Spleen (tissue), 11 donors: Measurements from ENCODE around the gene MAG. TPM values are rescaled to one million over a fixed set of nuclear protein-coding genes. Genes with fewer than 3 reads are reported as not detected.

Source experiments
- DNase-seq: peaks from one replicate; pipeline ENCODE4 v3.0.0-alpha.2; 2020
- H3K27ac ChIP-seq, 8 donors: fragments of 200-600 bp; sonication (generic) in 7 of 8; 1 replicate in 4 of 8; 2 replicates in 4 of 8; pipeline versions ENCODE4 v1.5.0 to v1.8.0; 2016 to 2021; ENCODE audit warnings: inconsistent platforms in 4 of 8, mild to moderate bottlenecking in 4 of 8, moderate library complexity in 1 of 8
- H3K27me3 ChIP-seq, 7 donors: fragments of 200-600 bp; sonication (generic) in 6 of 7; replicated peaks in 1 of 7; 1 replicate in 4 of 7; 2 replicates in 3 of 7; pipeline versions ENCODE4 v1.5.0 to v1.8.0; 2016 to 2021; ENCODE audit warnings: inconsistent platforms in 3 of 7, mild to moderate bottlenecking in 1 of 7
- H3K36me3 ChIP-seq, 6 donors: fragments of 200-600 bp; sonication (generic) in 5 of 6; 1 replicate in 4 of 6; 2 replicates in 2 of 6; pipeline versions ENCODE4 v1.5.0 to v1.8.0; 2016 to 2021; ENCODE audit warnings: inconsistent platforms in 2 of 6
- H3K4me1 ChIP-seq, 6 donors: fragments of 200-600 bp; sonication (generic) in 5 of 6; 1 replicate in 3 of 6; 2 replicates in 3 of 6; pipeline versions ENCODE4 v1.5.0 to v1.8.0; 2016 to 2021; ENCODE audit warnings: inconsistent platforms in 3 of 6
- H3K4me3 ChIP-seq, 8 donors: fragments of 200-600 bp; sonication (generic) in 7 of 8; 1 replicate in 4 of 8; 2 replicates in 4 of 8; pipeline versions ENCODE4 v1.5.0 to v1.8.0; 2016 to 2021; ENCODE audit warnings: inconsistent platforms in 4 of 8, mild to moderate bottlenecking in 4 of 8, moderate library complexity in 2 of 8
- H3K9me3 ChIP-seq, 8 donors: fragments of 200-600 bp; sonication (generic) in 7 of 8; 1 replicate in 4 of 8; 2 replicates in 4 of 8; pipeline versions ENCODE4 v1.5.0 to v1.8.0; 2016 to 2021; ENCODE audit warnings: inconsistent platforms in 4 of 8
- POLR2A ChIP-seq, 3 donors: fragments of 450-650 bp; IDR thresholded peaks; one replicate each; pipeline ENCODE4 v1.5.1; 2017; ENCODE audit warnings: antibody characterized with exemption in 3 of 3, mild to moderate bottlenecking in 1 of 3
- POLR2AphosphoS5 ChIP-seq, 3 donors: sonication (generic); formaldehyde crosslinking; IDR thresholded peaks; one replicate each; pipeline ENCODE4 v1.5.1; 2017; ENCODE audit warnings: antibody characterized with exemption in 3 of 3
- WGBS, 5 donors: extraction: QIAGEN DNeasy Blood & Tissue Kit in 3 of 5; methylation state at CpG; one replicate each; pipeline versions ENCODE4 v1.1.5 to v1.1.7; 2013 to 2018; 5-methylcytosine and 5-hydroxymethylcytosine counted together
- intact Hi-C: fragments of 100-400 bp; cut with DNase I; formaldehyde crosslinking; loops from one replicate; pipeline ENCODE4 v1.15.0; 2023; ENCODE audit warnings: low total_unique reads
- polyA plus RNA-seq, 3 donors: library from polyadenylated mRNA; stranded (reverse); fragments of 200-250 nt; gene quantifications; one replicate each; pipeline ENCODE4 v1.2.1, GENCODE V29; 2013
- total RNA-seq, 7 donors: library from RNA; depleted of rRNA in 3 of 7; stranded (reverse); fragments of >200 nt in 3 of 7; fragmentation: NEBNext Ultra II Directional in 4 of 7; extraction: Animal tissue kit (Norgen Biotek cat#: 25700) in 4 of 7; gene quantifications; one replicate each; pipeline versions ENCODE4 v1.1.0 to v1.2.1, GENCODE V29; 2016 to 2021
- TF ChIP-seq, protein P1 (sequence below), 11 experiments: fragments of 200-600 bp in 7 of 11; fragments of 450-650 bp in 4 of 11; sonication (generic) in 4 of 11; IDR thresholded peaks in 8 of 11; conservative IDR thresholded peaks in 3 of 11; 1 replicate in 7 of 11; 2 replicates in 4 of 11; pipeline versions ENCODE4 v1.4.0 to v1.8.0; 2016 to 2021; ENCODE audit warnings: antibody characterized with exemption in 11 of 11, inconsistent platforms in 4 of 11, mild to moderate bottlenecking in 1 of 11
- donor health status: healthy with polysubstance abuse.
- donor health status: DM: no; HTN: no; CAD: no; lungs with moderate emphysema.
- donor health status: DM: no; HTN: no; CAD: no.
- donor health status: Bipolar disorder and iron deficiency.
- donor health status: healthy.
- donor health status: DM: no; HTN: no; CAD: no.
- donor health status: DM: yes; HTN: yes; CAD: no.

MAG gene
- total and polyA plus RNA-seq, 10 donors, result 0.07 to 55.2 (median 0.38) TPM; not detected in 2

DNA sequence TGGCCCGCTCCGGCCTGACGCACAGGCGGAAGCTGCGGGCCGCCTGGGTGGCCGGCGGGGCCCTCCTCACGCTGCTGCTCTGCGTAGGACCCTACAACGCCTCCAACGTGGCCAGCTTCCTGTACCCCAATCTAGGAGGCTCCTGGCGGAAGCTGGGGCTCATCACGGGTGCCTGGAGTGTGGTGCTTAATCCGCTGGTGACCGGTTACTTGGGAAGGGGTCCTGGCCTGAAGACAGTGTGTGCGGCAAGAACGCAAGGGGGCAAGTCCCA is 60.2 kb downstream of the MAG start:
- no peak for TF ChIP-seq POLR2A (IDR thresholded peaks at IDR 0.05)
- 84 to 91% (median 85%) methylated on average over 12 to 18 of the region's 18 CpGs for WGBS, 5 donors
- no peak for DNase-seq
- Histone ChIP-seq H3K4me1 (peaks cover 14 to 61% (median 34%) of the 10 kb centered on the region in 6 donors), H3K36me3 (no peaks in the 10 kb centered on the region), H3K9me3 (no peaks in the 10 kb centered on the region), H3K27ac (no peak overlapping the region), H3K4me3 (no peak overlapping the region), H3K27me3 (peaks cover 0 to 17% (median 0%) of the 10 kb centered on the region in 7 donors)
- intact Hi-C loops, result loop anchor here (2.0 to 10.0 kb wide), 2 partner anchors 117 to 143 kb away; partner anchors contain the start of gene KRTDAP

DNA sequence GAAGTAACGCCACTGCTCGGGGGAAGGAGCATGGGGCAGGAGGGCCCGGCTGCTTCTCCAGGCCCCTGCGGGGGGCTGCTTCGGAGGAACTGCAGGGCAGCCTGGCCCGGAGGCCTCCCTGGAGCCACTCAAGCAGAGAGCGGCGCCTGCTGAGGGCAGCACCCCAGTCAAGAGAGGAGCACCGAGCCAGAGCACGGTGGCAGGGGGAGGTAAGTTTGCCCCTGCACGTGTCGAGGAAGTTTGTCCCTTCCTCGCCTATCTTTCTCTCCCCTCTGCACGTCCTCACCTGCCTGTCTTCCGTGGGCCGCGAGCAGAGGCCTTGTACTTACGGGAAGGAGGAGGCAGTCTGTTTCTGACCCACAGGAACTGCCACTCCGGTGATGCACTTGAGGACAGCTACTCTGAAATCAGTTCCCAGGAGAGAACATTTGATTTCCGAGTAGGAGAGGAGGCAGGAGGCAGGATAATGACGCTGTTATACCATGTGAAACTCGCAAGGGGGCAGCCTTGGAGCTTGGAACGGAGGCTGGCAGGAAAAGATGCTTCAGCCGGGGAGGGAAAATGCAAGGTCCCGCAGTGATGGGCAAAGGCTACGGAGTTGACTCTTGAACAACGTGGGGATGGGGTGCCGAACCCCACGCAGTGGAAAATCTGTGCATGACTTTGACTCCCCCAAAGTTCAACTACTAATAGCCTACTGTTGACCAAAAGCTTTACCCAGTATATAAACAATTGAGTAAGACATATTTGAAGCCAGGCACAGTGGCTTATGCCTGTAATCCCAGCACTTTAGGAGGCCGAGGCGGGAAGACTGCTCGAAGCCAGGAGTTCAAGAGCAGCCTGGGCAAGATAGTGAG is 60.7 kb downstream of the MAG start:
- DNase-seq, result peak; percentile 90
- no peak overlapping the region for H3K4me3 ChIP-seq
- TF ChIP-seq, protein P1, sequence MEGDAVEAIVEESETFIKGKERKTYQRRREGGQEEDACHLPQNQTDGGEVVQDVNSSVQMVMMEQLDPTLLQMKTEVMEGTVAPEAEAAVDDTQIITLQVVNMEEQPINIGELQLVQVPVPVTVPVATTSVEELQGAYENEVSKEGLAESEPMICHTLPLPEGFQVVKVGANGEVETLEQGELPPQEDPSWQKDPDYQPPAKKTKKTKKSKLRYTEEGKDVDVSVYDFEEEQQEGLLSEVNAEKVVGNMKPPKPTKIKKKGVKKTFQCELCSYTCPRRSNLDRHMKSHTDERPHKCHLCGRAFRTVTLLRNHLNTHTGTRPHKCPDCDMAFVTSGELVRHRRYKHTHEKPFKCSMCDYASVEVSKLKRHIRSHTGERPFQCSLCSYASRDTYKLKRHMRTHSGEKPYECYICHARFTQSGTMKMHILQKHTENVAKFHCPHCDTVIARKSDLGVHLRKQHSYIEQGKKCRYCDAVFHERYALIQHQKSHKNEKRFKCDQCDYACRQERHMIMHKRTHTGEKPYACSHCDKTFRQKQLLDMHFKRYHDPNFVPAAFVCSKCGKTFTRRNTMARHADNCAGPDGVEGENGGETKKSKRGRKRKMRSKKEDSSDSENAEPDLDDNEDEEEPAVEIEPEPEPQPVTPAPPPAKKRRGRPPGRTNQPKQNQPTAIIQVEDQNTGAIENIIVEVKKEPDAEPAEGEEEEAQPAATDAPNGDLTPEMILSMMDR (IDR thresholded peaks at IDR 0.05 in 8 of 11, conservative IDR thresholded peaks at IDR 0.05 in 3 of 11), result peak; percentile 74 to 97 (median 91)
- TF ChIP-seq POLR2A (IDR thresholded peaks at IDR 0.05), result no peak
- peak in 1 of 3 donors; percentile 7 for TF ChIP-seq POLR2AphosphoS5 (IDR thresholded peaks at IDR 0.05)
- peak overlapping the region in 2 of 8 donors; percentile 14 to 59 for H3K27ac ChIP-seq
- peaks cover 10 to 60% (median 29%) of the 10 kb centered on the region in 6 donors for H3K4me1 ChIP-seq
- no peaks in the 10 kb centered on the region for H3K36me3 ChIP-seq
- intact Hi-C loops, result loop anchor here (2.0 to 10.0 kb wide), 2 partner anchors 116 to 142 kb away; partner anchors contain the start of gene KRTDAP
- WGBS, 5 donors, result 30 to 37% (median 32%) methylated on average over 30 to 32 of the region's 32 CpGs
- H3K27me3 ChIP-seq, result peaks cover 0 to 17% (median 0%) of the 10 kb centered on the region in 7 donors
- H3K9me3 ChIP-seq, result no peaks in the 10 kb centered on the region

- H3K27me3 ChIP-seq, result peaks cover 0 to 17% (median 0%) of the 10 kb centered on the region in 7 donors
- no peaks in the 10 kb centered on the region for H3K9me3 ChIP-seq
- H3K4me1 ChIP-seq, result peaks cover 4 to 58% (median 26%) of the 10 kb centered on the region in 6 donors
- WGBS, 5 donors, result 69 to 85% (median 79%) methylated on average over 9 of the region's 9 CpGs
- no peaks in the 10 kb centered on the region for H3K36me3 ChIP-seq
- intact Hi-C loops, result loop anchor here (2.0 to 10.0 kb wide), 2 partner anchors 115 to 141 kb away; partner anchors contain the start of gene KRTDAP
- no peak for TF ChIP-seq POLR2AphosphoS5 (IDR thresholded peaks at IDR 0.05)
- TF ChIP-seq, protein P1 (IDR thresholded peaks at IDR 0.05 in 8 of 11, conservative IDR thresholded peaks at IDR 0.05 in 3 of 11), result peak in 1 of 11 experiments; percentile 15
- H3K27ac ChIP-seq, result peak overlapping the region in 3 of 8 donors; percentile 4 to 59 (median 14)
- H3K4me3 ChIP-seq, result no peak overlapping the region
- DNase-seq, result peak; percentile 54
These were observed 61.7 kb downstream of the MAG start for GRCh38 chr19:35353635-35354034.

DNA sequence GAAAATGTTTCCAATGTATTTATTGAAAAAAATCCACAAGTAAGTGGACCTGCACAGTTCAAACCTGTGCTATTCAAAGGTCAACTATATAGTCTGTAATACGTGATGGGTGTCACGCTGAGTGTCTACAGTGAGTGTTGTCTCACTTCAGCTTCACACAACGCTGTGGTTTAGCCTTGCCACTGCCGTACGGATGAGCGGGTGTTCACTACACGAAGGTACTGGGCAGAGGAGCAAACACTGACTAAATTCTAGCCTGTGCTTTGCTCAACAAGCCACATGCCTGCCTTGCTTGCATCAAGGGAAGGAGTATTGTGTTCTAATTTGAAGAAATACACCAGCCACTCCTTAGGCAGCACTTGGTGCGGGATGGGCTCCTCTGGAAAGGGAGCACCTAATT is 62.9 kb downstream of the MAG start:
- peaks cover 3 to 45% (median 19%) of the 10 kb centered on the region in 6 donors for H3K4me1 ChIP-seq
- H3K4me3 ChIP-seq, result no peak overlapping the region
- H3K36me3 ChIP-seq, result no peaks in the 10 kb centered on the region
- WGBS, 5 donors, result 79 to 88% (median 82%) methylated on average over 8 of the region's 8 CpGs
- TF ChIP-seq POLR2A (IDR thresholded peaks at IDR 0.05), result no peak
- no peak for TF ChIP-seq POLR2AphosphoS5 (IDR thresholded peaks at IDR 0.05)
- TF ChIP-seq, protein P1 (IDR thresholded peaks at IDR 0.05 in 8 of 11, conservative IDR thresholded peaks at IDR 0.05 in 3 of 11), result no peak
- intact Hi-C loops, result loop anchor here (10.0 kb wide), 1 partner anchor 140 kb away; the partner anchor contains the start of gene KRTDAP
- H3K27me3 ChIP-seq, result peaks cover 0 to 17% (median 0%) of the 10 kb centered on the region in 7 donors
- no peak overlapping the region for H3K27ac ChIP-seq
- peak; percentile 54 for DNase-seq
- H3K9me3 ChIP-seq, result no peaks in the 10 kb centered on the region
